ENCODE results near the gene ROS1.

The ROS1 gene

DNA sequence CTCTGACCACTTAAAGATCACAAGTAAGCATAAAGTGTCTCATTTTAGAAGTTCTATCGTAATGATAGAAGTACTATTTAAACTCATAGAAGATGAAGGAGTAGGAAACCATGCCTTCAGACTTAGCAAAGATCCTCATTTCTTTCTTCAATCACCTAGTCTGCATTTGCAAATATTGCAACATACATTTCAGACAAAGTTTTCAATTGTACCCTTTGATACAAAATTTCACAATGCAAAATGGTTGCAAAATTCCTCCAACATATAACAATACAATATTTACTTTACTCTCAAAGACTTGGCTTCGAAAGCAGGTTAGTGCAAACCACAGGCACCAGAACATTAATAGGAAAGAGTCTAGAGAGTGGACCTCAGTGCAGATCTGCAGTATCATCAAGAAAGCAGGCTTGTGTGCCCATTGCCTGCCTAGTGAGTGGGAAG, 16.1 kb upstream of the ROS1 start:
- no peak for DNase-seq (ENCODE audit: low read depth in 2 of 2, low spot score in 1 of 2)

DNA sequence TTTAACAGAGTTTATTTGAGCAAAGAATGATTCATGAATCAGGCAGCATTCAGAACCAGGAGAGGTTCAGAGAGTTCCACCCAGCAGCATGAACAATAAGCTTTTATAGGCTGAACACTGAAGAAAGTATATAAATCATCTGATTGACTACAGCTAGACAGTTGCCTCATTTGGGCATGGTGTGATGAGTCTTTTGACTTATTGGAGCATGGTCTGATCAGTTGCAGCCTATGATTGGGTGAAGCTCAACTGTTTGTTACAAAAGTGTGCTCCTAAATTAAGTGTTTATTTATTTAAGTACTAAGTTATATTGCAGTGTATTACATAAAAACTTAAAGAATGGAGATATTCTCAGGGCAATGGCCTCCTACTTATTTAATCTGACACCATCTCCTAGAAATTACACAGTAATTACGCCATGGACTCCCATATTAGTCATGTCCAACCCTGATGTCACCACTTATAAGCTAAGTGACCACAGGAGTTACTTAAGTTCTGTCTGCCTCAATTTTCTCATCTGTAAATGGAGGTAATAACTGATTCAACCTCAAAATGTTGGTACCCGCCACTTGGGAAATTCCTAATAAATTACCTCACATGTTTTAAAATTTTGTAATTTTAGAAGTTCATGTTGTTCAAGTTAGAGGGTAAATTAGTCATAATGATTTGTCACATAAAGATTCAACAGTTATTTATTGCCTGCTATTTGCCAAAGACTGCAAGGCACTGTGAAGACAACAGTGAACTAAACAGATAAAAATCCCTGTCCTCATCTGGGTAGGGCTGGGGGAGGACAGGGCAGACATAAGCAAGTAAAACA, 15.2 kb upstream of the ROS1 start:
- no peak for DNase-seq (ENCODE audit: low read depth in 2 of 2, low spot score in 1 of 2)

DNA sequence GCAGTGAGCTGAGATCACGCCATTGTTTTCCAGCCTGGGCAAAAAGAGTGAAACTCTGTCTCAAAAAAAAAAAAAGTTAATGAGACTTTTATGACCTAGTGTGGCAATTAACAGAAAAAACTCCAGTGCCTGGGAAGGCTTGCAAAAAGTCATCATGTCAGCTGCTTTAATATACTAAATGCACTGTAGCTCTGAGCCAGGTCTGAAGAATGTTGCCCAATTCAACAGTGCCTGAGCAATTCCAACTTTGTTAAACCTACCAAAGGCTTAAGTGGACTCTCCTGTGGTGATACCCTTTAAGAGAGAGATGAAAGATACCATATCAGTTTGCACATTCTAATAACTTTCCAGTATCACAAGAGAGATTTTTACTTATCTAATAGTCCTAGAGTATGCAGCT, 6.5 kb upstream of the ROS1 start:
- no peak for DNase-seq (ENCODE audit: low read depth in 2 of 2, low spot score in 1 of 2)

DNA sequence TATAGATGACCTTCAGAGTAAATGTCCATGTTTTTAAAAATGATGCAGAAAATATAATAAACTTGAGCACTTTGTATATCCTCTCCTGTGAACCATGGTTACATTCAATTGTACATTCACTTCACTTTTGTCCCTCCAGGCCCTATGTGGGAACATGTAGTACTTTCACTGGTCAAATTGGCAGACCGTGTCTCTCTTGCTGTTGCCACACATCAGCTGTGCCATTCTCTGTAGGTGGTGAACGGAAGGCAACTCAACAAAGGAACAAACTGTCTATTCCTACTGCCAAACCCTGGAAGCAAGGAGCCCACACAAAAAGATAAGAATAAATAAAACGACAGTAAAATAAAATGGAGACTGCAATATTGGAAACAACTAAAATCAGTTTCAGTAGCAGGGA, 2.0 kb downstream of the ROS1 start:
- DNase-seq (ENCODE audit: low read depth in 2 of 2, low spot score in 1 of 2) = no peak

DNA sequence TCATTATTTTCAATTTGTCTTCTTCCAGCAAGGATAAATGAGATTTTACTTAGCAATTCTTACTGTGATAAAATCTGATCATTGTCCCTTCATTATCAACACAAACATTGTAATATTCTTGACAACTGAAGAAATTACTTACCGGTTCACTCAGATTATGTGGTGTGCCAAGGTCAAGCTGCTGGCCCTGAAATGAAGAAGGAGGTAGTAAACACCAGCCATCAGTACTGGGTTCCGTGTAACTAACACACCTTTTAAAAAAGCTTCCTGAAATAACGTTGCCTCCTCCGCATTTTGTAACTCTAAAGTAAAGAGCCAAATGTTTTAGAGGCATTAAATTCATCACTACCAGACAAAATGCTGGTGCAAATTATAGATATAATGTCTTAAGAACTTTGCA, 7.4 kb downstream of the ROS1 start:
- no peak for DNase-seq (ENCODE audit: low read depth in 2 of 2, low spot score in 1 of 2)

DNA sequence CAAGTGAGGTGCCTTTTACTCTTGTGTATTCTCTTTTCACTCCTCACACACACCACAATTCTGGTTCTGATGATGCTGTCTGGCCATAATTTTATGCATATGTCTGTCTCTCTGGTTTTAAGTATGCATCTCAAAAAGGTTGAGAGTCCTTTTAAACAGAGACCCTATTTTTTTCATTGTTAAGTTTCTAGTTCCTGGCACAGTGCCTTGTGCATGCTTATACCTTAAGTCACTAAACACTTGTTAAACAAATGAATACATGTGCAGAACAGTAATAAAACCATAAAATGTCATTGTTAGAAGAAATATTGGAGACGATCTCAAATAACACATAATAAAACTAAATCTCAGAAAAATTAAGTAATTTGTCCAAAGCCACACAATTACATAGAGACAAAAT, 7.9 kb downstream of the ROS1 start:
- DNase-seq (ENCODE audit: low read depth in 2 of 2, low spot score in 1 of 2) = no peak

DNA sequence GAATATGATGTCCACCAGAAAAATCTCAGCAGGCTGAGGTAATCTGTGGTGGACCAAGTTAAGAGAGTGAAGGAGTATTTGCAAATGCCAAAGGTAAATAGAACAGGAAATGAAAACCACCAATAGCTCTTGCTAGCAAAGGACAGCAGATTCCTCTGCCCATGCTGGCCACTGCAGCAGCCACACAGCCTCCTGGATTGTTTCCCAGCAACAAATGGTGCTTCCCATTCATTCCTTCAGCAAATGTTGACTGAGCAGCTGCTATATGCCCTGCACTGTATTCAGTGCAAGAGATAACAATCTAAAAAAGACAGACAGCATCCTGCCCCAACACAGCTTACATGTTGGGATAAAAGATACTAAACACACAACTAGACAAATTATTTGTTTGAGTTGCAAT, 11.0 kb downstream of the ROS1 start:
- DNase-seq (ENCODE audit: low read depth in 2 of 2, low spot score in 1 of 2) = no peak

DNA sequence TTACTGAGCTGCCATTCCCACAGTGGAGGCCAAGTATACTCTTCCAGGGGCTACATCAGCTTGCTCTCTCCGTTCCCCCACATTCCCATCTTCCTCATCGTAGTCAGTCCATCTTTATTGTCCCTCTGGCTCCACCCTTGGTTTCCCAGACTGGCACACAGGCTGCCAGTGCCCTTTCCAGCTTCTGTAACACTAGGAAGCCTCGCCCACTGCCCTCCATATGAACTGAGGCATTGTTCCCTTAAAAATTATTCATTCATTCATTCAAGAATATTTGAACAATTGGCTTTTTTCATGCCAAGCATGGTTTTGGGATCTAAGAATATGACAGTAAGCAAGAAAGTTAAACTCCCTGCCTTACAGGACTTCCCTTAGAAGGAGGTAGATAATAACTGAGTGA, 14.3 kb downstream of the ROS1 start:
- no peak for DNase-seq (ENCODE audit: low read depth in 2 of 2, low spot score in 1 of 2)

DNA sequence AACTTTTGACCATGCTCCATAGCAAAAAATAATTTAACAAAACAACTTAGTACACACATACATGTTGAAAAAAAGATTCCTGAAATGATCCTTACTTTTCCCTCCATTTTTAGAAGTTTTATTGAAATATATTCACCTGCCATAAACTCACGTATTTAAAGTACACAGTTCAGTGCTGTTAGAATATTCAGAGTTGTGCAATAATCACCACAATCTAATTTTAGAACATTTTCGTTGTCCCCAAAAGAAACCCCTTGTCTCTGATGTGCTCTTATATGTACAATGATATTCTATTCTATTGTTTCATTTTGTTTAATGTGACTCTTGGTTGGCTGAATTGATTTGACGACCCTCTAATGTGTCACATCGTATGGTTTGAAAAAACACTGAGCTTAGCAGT, 15.9 kb downstream of the ROS1 start:
- DNase-seq (ENCODE audit: low read depth in 2 of 2, low spot score in 1 of 2) = no peak

DNA sequence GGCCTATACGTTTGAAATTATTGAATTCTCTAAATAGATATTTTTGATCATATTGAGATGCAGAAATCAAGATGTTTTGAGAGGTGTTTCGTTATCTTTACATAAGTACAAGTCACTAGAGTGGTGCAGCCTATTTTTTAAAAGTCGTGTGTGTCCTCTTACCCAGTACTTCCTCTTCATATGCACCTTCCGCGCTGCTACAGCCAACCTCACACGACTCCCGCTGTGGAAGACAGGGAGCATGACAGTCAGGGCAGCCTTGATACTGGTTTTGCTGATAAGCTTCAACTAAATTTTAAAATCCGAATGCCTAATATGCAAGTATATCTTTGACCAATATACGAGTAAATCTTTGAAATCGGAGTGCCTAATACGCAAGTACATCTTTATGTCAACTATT, 16.3 kb downstream of the ROS1 start:
- no peak for DNase-seq (ENCODE audit: low read depth in 2 of 2, low spot score in 1 of 2)

DNA sequence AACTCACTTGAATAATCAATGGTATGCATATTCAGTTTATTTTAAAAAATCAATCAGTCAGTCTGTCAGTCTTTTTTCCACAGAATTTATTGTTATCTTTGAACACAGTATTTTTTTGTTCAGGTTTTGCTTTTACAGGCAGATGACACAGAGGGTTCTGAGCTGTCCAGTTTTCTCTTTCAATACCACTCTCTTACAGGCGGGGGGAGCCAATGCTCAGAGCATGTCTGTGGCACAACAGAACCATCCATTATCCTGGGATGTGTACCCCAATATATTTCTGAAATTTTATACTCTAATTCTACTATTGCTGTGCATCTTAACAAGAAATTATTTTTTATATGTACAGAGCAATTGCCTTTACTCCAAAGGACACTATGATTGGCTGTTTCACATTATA, 21.2 kb downstream of the ROS1 start:
- DNase-seq (ENCODE audit: low read depth in 2 of 2, low spot score in 1 of 2) = no peak

DNA sequence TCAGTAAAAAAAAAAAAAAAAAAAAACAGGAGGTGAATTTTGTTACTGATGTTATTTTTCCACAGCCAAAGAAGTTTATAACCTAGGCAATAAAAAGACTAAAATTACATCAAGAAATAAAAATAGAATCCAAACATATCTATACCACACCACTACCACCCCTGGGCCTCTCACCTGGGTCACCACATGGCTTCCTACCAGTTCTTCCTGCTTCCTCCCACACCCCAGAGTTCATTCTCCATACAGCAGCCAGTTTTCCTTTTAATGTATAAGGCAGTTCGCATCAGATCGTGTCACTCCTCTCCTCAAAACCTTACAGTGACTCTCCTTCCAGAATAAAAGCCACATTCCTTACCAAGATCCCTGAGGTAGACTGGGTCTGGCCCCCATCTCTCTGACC, 23.9 kb downstream of the ROS1 start:
- DNase-seq (ENCODE audit: low read depth in 2 of 2, low spot score in 1 of 2) = no peak

DNA sequence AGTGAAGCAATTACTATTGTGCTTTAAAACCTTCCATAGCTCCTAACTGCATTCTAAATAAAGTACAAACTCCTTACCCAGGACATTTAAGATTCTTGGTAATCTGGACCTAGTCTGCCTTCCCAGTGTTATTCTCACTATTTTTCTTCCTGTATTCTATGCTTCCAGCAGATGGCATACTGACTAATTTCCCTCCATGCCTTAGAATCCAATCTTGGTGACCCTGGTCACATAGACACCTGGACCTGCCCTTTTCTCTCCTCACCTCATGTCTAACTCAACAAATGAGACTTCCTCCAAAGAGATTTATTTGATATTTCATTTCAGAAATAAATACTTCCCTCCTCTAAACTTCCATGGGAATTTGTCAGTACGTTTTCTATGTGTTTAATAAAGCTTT, 25.8 kb downstream of the ROS1 start:
- no peak for DNase-seq (ENCODE audit: low read depth in 2 of 2, low spot score in 1 of 2)

DNA sequence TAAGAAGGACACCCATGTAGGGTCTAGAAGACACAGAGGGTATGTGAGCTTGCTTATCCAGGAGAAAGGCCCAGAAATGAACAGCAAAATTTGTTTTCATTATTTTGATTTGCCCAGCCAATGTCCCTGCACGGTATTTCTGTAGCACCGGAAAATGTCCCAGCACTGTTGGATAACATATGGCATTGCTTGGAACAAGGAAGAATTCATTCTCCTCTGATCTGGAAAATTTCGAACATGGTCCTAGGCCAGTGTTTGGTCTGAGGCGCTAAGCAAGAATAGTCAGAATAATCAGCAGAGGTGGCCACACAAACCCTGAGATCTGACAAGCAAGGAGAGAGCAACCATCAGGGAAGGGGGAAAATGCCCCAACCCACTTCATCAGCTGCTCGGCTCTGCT, 26.6 kb downstream of the ROS1 start:
- DNase-seq (ENCODE audit: low read depth in 2 of 2, low spot score in 1 of 2) = no peak

DNA sequence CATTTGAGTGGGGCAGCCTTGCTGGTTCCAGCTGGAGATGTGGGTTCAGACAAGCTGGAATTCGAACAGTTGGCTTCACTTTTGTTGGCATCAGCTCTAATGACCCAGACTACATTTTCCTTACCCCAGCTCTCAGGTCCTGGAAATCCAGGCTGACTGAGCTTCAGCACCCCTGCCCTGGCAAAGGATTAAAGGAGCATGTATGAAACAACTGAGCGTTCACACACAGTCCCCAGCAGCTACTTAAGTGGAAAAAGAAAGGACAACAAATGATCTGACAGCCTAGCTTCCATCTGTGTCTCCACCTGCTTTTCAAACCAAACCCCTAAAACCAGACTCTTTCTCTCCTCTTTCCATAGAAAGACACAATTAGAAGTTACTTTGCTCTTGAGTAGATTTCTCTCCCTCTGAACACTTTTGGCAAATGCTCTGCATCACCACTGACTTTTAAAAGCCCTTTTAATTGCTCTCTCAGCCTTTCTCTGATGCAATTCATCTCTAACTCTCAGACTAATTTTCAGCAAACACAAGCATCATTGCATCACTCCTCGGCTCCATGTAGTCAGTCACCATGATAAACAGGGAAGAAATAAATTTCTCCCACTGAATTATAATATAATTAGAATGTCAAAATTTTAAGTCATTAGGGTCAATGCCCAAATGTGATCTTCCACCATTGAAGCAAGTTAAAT, 28.1 kb downstream of the ROS1 start:
- DNase-seq (ENCODE audit: low read depth in 2 of 2, low spot score in 1 of 2) = no peak

DNA sequence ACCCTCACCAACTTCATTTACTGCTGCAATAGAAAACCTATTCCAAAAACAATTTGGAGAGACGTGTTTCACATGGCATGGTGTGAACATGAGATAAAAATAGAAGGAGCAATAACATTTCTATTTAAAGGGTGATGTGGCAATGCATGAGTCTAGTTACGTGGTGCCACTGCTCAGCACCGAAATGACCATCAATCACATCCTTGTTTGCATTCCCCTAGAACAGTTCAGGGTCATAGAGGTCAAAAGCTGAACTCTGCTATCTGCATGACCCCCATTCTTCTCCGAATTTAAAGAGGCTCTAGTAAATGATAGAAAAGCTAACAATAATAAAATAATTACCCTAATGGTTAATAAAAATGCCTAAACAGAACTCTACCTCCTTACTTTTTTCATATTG, 29.5 kb downstream of the ROS1 start:
- DNase-seq (ENCODE audit: low read depth in 2 of 2, low spot score in 1 of 2) = no peak

DNA sequence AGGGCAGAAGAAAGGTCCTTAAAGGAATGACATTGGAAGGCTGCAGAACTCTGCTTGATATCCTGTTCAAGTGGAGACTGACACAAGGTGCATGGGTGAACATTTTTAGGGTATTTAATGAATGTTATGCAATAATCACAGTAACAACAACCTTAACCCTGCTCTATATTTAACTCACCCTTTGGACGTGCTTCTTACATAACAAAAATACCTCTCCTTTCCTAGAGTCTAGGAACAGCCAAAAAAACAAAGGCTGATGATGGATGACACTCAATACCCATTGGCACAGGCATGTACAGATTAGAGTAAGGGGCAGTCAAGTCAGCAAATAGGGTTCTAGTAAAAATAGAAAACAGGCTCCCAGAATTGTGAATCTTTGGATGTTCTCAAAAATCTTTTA, 30.6 kb downstream of the ROS1 start:
- DNase-seq (ENCODE audit: low read depth in 2 of 2, low spot score in 1 of 2) = no peak

DNA sequence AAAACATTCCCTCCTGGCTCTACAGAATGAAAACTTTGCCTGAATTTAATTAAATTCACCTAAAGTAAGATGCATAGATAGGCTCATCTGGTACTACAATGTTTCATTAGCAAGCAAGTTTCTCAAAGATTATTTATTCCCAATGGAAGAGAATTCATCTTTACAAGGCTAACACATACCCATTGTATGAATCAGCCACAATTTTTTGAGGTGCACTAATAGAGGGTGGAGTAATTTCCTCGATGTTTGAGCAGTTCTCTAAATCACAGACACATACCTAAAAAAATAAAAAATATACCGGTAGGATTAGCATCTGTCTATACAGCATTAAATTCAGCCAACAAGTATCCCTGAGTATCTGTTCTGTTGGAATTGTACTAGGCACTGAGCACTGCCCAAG, 32.7 kb downstream of the ROS1 start:
- DNase-seq (ENCODE audit: low read depth in 2 of 2, low spot score in 1 of 2) = no peak

DNA sequence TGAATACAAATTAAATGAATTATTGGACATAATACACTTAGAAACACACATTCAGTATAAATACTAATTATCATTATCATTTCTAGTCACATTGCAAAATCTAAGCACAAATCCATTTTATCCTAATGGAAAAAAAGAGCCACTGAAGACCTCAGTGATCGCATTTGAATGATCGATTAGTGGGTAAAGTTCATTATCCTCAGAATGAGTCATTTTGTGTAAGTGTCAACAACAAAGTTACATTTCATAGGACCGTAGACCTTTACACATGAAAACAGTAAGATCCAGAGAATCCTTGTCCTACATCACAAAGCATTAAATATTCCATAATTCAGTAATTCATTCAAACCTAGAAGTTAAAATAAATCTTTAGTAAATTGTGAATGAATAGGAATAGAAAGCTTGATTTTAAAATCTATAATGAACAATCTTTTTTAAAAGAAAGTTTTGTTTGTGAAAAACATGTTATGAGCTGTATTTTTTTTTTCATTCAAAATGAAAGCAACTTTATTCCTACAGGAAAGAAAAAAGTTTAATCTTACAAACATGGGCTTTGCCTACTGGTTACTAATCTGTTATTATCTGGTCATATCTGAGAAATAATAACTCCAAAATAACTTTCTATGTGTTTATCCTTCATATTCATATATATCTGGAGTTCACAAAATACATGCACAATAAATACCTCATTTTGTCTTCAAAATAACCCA, 33.7 kb downstream of the ROS1 start:
- DNase-seq (ENCODE audit: low read depth in 2 of 2, low spot score in 1 of 2) = no peak

DNA sequence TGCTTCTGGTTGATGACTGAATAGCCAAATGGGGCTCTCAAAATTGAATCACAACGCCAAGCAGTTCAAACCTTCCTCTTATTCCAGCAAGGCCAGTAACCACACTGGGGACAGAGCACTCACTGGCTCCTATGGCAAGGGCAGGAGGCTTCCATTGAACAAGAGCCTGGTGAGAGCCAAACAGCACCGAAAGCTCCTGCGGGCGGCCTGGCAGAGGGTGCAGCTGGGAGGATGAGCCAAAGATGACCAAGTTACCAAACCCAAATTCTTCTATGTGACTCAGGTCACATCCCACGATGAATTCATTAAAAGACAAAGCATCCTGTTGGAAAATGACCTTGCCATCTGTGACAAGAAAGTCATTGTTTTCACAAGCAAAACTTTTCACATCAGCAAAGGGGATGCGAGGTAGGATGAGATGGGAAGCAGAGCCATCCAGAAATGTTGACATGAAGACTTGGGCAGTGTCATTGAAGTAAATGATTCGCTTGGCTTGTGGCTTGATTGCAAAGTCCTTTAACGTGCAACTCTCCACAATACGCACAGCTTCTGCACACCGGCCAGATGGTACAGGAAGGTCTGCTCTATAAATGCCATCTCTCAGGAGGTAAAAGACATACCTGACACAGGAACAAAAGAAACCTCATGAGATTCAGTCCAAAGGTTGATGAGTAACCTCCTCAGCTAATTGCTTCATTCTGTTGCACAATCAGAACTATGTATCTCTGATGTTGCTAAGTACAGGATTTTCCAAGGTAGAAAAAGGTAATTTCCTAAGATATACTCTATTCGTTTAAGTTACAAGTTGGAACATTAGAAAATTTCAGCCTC, 36.3 kb downstream of the ROS1 start:
- DNase-seq (ENCODE audit: low read depth in 2 of 2, low spot score in 1 of 2) = no peak

DNA sequence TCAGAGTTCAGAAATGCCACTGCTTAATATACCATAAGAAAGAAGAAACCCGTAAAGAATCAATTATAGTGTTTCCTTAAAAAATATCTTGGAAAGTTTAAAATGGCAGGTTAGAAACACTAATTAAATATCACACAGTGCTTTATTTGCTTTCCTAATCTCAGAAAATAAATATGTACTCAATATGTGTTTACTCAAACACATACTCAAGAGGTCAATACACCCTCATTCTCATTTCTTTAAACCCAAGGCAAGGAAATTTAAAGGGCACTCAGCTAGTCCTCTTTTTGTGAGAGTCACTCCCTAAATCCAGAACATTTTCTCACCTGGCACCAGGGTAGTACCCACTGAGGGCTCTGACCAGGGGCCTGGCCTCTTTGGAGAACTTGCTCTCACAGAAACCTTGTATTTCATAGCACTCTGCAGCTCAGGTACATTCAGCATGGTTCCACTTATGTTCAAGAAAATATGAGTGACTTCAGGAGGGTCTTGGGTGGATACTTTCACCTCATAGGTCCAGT, 38.2 kb downstream of the ROS1 start:
- DNase-seq (ENCODE audit: low read depth in 2 of 2, low spot score in 1 of 2) = no peak

Measured in stimulated activated CD8-positive, alpha-beta memory T cell treated with anti-CD3 and anti-CD28 coated beads, Interleukin-4, amount 100 ng/mL, for 4 hours (primary cell).